IMR-90 (cell line): ENCODE measurements around the gene RRM1. TPM values are rescaled to one million over a fixed set of nuclear protein-coding genes. Genes with fewer than 3 reads are reported as not detected.

Experiments used
- ATAC-seq: fragments of 200-7000 bp; cut with Tn5 transposase; 2 replicates; pipeline ENCODE4 v1.9.1; 2020; ENCODE audit warnings: low read depth, mild to moderate bottlenecking, moderate library complexity
- BruUV-seq: library from RNA; stranded (reverse); fragments of 400-500 nt; replicated peaks from 2 replicates; lab custom pipeline; 2021; lab: Mats Ljungman, UMichigan
- CTCF ChIA-PET: fragments of 300-600 bp; formaldehyde crosslinking; extraction: SDS; loops from one replicate; lab custom pipeline; 2021; ENCODE audit warnings: antibody characterized with exemption; lab: Yijun Ruan, JAX
- POLR2A ChIA-PET: fragments of 300-600 bp; sonication (Branson Sonifier 250); formaldehyde crosslinking; loops from one replicate; lab custom pipeline; 2022; ENCODE audit warnings: antibody characterized with exemption; ENCODE audit not compliant: unreplicated experiment; lab: Charles Lee
- DNase-seq: peaks from one replicate; pipeline ENCODE4 v3.0.0; 2013
- H2AFZ ChIP-seq: replicated peaks from 2 replicates; pipeline ENCODE3; 2013; ENCODE audit warnings: low read length, mild to moderate bottlenecking; ENCODE audit not compliant: poor library complexity
- H2AK5ac ChIP-seq: 2 replicates; pipeline ENCODE4 v1.6.1; 2013; ENCODE audit warnings: low read depth, low read length, inconsistent platforms
- H2AK9ac ChIP-seq: replicated peaks from 2 replicates; pipeline ENCODE3; 2013; ENCODE audit warnings: mild to moderate bottlenecking, low read depth, low read length, moderate library complexity; ENCODE audit not compliant: poor library complexity
- H2BK120ac ChIP-seq: 2 replicates; pipeline ENCODE4 v1.6.1; 2013; ENCODE audit warnings: low read depth, low read length, inconsistent platforms
- H2BK15ac ChIP-seq: 3 replicates; pipeline ENCODE4 v1.6.1; 2013; ENCODE audit warnings: low read depth, low read length, inconsistent platforms
- H2BK20ac ChIP-seq: 2 replicates; pipeline ENCODE4 v1.6.1; 2013; ENCODE audit warnings: low read depth, mild to moderate bottlenecking, inconsistent platforms, low read length, moderate library complexity
- H2BK5ac ChIP-seq: 2 replicates; pipeline ENCODE4 v1.6.1; 2013; ENCODE audit warnings: mild to moderate bottlenecking, low read depth, low read length, inconsistent platforms; ENCODE audit not compliant: poor library complexity, severe bottlenecking
- H3K14ac ChIP-seq: replicated peaks from 2 replicates; pipeline ENCODE4 v1.6.1; 2013; ENCODE audit warnings: low read depth, low read length, inconsistent platforms
- H3K18ac ChIP-seq: 2 replicates; pipeline ENCODE4 v1.6.1; 2013; ENCODE audit warnings: low read depth, low read length, control low read depth
- H3K23ac ChIP-seq: 2 replicates; pipeline ENCODE4 v1.6.1; 2013; ENCODE audit warnings: low read depth, low read length, inconsistent platforms
- H3K27ac ChIP-seq: 2 replicates; pipeline ENCODE4 v1.5.1; 2013; ENCODE audit warnings: mild to moderate bottlenecking, control low read depth, low read length; ENCODE audit not compliant: insufficient read depth
- H3K27me3 ChIP-seq: 2 replicates; pipeline ENCODE4 v1.6.1; 2013; ENCODE audit warnings: low read length; ENCODE audit not compliant: control insufficient read depth, insufficient read depth
- H3K36me3 ChIP-seq: 2 replicates; pipeline ENCODE4 v1.6.1; 2013; ENCODE audit warnings: low read length, mixed read lengths; ENCODE audit not compliant: control insufficient read depth, insufficient read depth
- H3K4ac ChIP-seq: 2 replicates; pipeline ENCODE4 v1.6.1; 2013; ENCODE audit warnings: low read depth, low read length, inconsistent platforms
- H3K4me1 ChIP-seq: 2 replicates; pipeline ENCODE4 v1.6.1; 2013; ENCODE audit warnings: low read length, mixed read lengths; ENCODE audit not compliant: control insufficient read depth, insufficient read depth
- H3K4me2 ChIP-seq: 2 replicates; pipeline ENCODE4 v1.6.1; 2013; ENCODE audit warnings: low read depth, mild to moderate bottlenecking, control low read depth, low read length, moderate library complexity
- H3K4me3 ChIP-seq: 2 replicates; pipeline ENCODE4 v1.5.1; 2013; ENCODE audit warnings: low read depth, mild to moderate bottlenecking, control low read depth, low read length, moderate library complexity; ENCODE audit not compliant: insufficient read depth
- H3K56ac ChIP-seq: 2 replicates; pipeline ENCODE4 v1.6.1; 2013; ENCODE audit warnings: low read length, inconsistent platforms; ENCODE audit not compliant: insufficient read depth; ENCODE audit errors: extremely low read depth
- H3K79me1 ChIP-seq, 2 experiments: 2 replicates each; pipeline ENCODE4 v1.6.1; 2013; ENCODE audit warnings: low read length in 2 of 2, inconsistent platforms in 1 of 2, low read depth in 1 of 2
- H3K9ac ChIP-seq: 2 replicates; pipeline ENCODE4 v1.6.1; 2013; ENCODE audit warnings: low read depth, low read length, control low read depth
- H3K9me1 ChIP-seq: 2 replicates; pipeline ENCODE4 v1.6.1; 2013; ENCODE audit warnings: low read length, inconsistent platforms; ENCODE audit not compliant: insufficient read depth
- H3K9me3 ChIP-seq: 2 replicates; pipeline ENCODE4 v1.6.1; 2013; ENCODE audit warnings: low read length; ENCODE audit not compliant: control insufficient read depth, insufficient read depth
- H4K20me1 ChIP-seq: 2 replicates; pipeline ENCODE4 v1.6.1; 2013; ENCODE audit warnings: low read length, inconsistent platforms; ENCODE audit not compliant: insufficient read depth
- H4K5ac ChIP-seq: 2 replicates; pipeline ENCODE4 v1.6.1; 2013; ENCODE audit warnings: mild to moderate bottlenecking, low read depth, low read length, control low read depth
- H4K8ac ChIP-seq, 2 experiments: 2 replicates each; pipeline ENCODE4 v1.6.1; 2013; ENCODE audit warnings: low read depth in 2 of 2, low read length in 2 of 2, control low read depth in 1 of 2, inconsistent platforms in 1 of 2
- H4K91ac ChIP-seq: 2 replicates; pipeline ENCODE4 v1.6.1; 2013; ENCODE audit warnings: low read depth, low read length, inconsistent platforms; ENCODE audit not compliant: insufficient read depth
- CEBPB ChIP-seq: IDR thresholded peaks from 2 replicates; pipeline ENCODE4 v1.6.1; 2012; ENCODE audit warnings: low read depth, low read length, improper control_type of control experiment
- FOS ChIP-seq: fragments of 150-350 bp; IDR thresholded peaks from 2 replicates; pipeline ENCODE4 v1.6.1; 2016; ENCODE audit warnings: low read depth, low read length
- MXI1 ChIP-seq: IDR thresholded peaks from 2 replicates; pipeline ENCODE4 v1.6.1; 2012; ENCODE audit warnings: low read depth, mild to moderate bottlenecking, low read length, moderate library complexity, borderline replicate concordance
- NFE2L2 ChIP-seq: fragments of 150-350 bp; IDR thresholded peaks from 2 replicates; pipeline ENCODE4 v1.6.1; 2016; ENCODE audit warnings: low read depth, mild to moderate bottlenecking, low read length
- POLR2A ChIP-seq: IDR thresholded peaks from 2 replicates; pipeline ENCODE4 v1.6.1; 2012; ENCODE audit warnings: mild to moderate bottlenecking, low read depth, low read length
- WGBS, 2 experiments: methylation state at CpG; one replicate each; pipeline versions ENCODE4 v1.1.5 to v1.1.7; 2013; ENCODE audit warnings: missing lambda C conversion rate in 2 of 2; ENCODE audit not compliant: insufficient read length in 1 of 2; ENCODE audit errors: extremely low coverage in 2 of 2; 5-methylcytosine and 5-hydroxymethylcytosine counted together
- dilution Hi-C: fragments of 300-500 bp; cut with HindIII; formaldehyde crosslinking; loops from one replicate; pipeline ENCODE4 v1.14.3; 2018; ENCODE audit warnings: low sequenced_read_pairs; ENCODE audit not compliant: unreplicated experiment
- in situ Hi-C: fragments of 300-500 bp; cut with MboI; formaldehyde crosslinking; loops from 3 replicates; pipeline ENCODE4 v1.14.3; 2019; ENCODE audit warnings: low sequenced_read_pairs, inconsistent platforms, mixed read lengths
- intact Hi-C: fragments of 100-400 bp; cut with micrococcal nuclease; formaldehyde crosslinking; loops from 2 replicates; pipeline ENCODE4 v1.10.0; 2022
- polyA plus RNA-seq, 3 experiments: library from polyadenylated mRNA; depleted of rRNA; stranded (reverse); fragments of >200 nt; gene quantifications; 2 replicates each; pipeline ENCODE4 v1.2.3, GENCODE V29; 2012; ENCODE audit warnings: low replicate concordance in 1 of 3
- total RNA-seq: library from RNA; depleted of rRNA; stranded (reverse); fragments of >200 nt; gene quantifications from 2 replicates; pipeline ENCODE4 v1.2.3, GENCODE V29; 2012
- TF ChIP-seq, protein P1 (sequence below): fragments of 150-350 bp; IDR thresholded peaks from 2 replicates; pipeline ENCODE4 v1.6.1; 2017; ENCODE audit warnings: mild to moderate bottlenecking, antibody characterized with exemption, low read length, low read depth
- TF ChIP-seq, protein P2 (sequence below): conservative IDR thresholded peaks from 2 replicates; pipeline ENCODE4 v1.5.1; 2012; ENCODE audit warnings: mild to moderate bottlenecking, low read depth, low read length, improper control_type of control experiment

RRM1 gene
- total and polyA plus RNA-seq, 2 of the 4 experiments (the other 2 are of a cell fraction): 55.1 to 183 TPM

DNA sequence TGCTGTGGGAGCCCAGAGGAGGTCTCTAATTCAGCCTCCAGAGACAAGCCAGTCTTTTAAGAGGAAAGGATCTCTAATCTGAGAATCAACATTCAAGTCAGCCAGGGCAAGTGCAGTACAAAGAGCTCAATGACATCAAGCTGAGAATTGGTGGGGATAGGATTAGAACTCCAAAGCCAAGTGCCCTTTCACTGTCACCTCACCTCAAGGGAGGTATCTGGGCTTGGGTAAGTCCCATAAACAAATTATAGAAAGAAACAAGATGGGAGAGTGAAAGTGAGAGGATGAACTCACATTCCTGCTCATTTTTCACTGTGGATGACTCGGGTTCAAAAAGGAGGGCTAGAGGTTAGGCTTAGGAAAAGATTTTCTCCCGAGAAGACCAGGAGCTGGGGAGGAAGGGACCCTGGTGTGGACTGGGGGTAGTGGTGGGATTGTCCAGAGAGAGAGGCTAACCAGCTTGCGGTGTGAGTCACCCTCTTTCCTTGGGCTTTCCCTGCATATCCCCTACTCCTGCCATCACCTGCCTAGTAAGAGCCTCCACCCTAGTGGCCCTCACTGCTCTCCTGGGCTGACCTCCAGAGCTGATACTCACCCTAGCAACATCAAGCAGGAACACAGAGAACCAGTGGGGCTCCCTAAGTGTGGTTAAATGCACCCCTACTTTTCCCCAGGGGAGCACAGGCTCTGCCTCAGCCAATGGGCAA, 70.4 kb downstream of the RRM1 start:
- H2AK5ac ChIP-seq: no peak overlapping the region
- H3K79me1 ChIP-seq: no peaks in the 10 kb centered on the region
- dilution Hi-C loops: no loop called here
- BruUV-seq: no TSS peak
- H4K20me1 ChIP-seq: no peaks in the 10 kb centered on the region
- no peak overlapping the region for H2AFZ ChIP-seq
- H2BK20ac ChIP-seq: no peak overlapping the region
- TF ChIP-seq POLR2A (no peak), MXI1 (no peak), FOS (no peak), CEBPB (no peak), NFE2L2 (no peak)
- TF ChIP-seq, protein P1, sequence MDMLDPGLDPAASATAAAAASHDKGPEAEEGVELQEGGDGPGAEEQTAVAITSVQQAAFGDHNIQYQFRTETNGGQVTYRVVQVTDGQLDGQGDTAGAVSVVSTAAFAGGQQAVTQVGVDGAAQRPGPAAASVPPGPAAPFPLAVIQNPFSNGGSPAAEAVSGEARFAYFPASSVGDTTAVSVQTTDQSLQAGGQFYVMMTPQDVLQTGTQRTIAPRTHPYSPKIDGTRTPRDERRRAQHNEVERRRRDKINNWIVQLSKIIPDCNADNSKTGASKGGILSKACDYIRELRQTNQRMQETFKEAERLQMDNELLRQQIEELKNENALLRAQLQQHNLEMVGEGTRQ: no peak
- TF ChIP-seq, protein P2, sequence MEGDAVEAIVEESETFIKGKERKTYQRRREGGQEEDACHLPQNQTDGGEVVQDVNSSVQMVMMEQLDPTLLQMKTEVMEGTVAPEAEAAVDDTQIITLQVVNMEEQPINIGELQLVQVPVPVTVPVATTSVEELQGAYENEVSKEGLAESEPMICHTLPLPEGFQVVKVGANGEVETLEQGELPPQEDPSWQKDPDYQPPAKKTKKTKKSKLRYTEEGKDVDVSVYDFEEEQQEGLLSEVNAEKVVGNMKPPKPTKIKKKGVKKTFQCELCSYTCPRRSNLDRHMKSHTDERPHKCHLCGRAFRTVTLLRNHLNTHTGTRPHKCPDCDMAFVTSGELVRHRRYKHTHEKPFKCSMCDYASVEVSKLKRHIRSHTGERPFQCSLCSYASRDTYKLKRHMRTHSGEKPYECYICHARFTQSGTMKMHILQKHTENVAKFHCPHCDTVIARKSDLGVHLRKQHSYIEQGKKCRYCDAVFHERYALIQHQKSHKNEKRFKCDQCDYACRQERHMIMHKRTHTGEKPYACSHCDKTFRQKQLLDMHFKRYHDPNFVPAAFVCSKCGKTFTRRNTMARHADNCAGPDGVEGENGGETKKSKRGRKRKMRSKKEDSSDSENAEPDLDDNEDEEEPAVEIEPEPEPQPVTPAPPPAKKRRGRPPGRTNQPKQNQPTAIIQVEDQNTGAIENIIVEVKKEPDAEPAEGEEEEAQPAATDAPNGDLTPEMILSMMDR: no peak
- no CpG with 5 or more reads among the region's 3 CpGs for WGBS, 2 experiments
- POLR2A ChIA-PET: no interaction called here
- no peaks in the 10 kb centered on the region; the same call in 1 of the 2 replicates for H3K27me3 ChIP-seq
- H3K23ac ChIP-seq: no peak overlapping the region
- intact Hi-C loops: no loop called here
- in situ Hi-C loops: no loop called here
- no peak overlapping the region for H3K4me3 ChIP-seq
- no peak overlapping the region for H4K5ac ChIP-seq
- H2BK5ac ChIP-seq: no peak overlapping the region
- H3K9me1 ChIP-seq: no peaks in the 10 kb centered on the region
- H4K8ac ChIP-seq: no peak overlapping the region
- H3K4me1 ChIP-seq: no peaks in the 10 kb centered on the region
- H3K56ac ChIP-seq: no peak overlapping the region
- no peak for DNase-seq
- CTCF ChIA-PET: no interaction called here
- H2BK120ac ChIP-seq: no peak overlapping the region
- H3K4ac ChIP-seq: no peak overlapping the region
- no peak overlapping the region for H2AK9ac ChIP-seq
- no peak overlapping the region for H3K18ac ChIP-seq
- no peak overlapping the region for H3K27ac ChIP-seq
- H3K9me3 ChIP-seq: no peaks in the 10 kb centered on the region
- no peak overlapping the region for H3K4me2 ChIP-seq
- H3K14ac ChIP-seq: no peak overlapping the region
- ATAC-seq: no peak
- no peak overlapping the region for H2BK15ac ChIP-seq
- H3K36me3 ChIP-seq: no peaks in the 10 kb centered on the region
- no peak overlapping the region for H4K91ac ChIP-seq
- H3K9ac ChIP-seq: no peak overlapping the region
